Stimulated activated CD4-positive, alpha-beta T cell treated with anti-CD3 and anti-CD28 coated beads, Interleukin-15, amount 100 ng/mL, for 1 hour (primary cell): ENCODE measurements around the gene BBS7.

ENCODE experiments used
- DNase-seq, 2 donors: peaks; one replicate each; pipeline ENCODE4 v3.0.0-alpha.2; 2020; ENCODE audit warnings: low read depth in 1 of 2, low spot score in 1 of 2

Gene BBS7

GRCh38 chr4:121829511-121829910 lies 40.8 kb downstream of the BBS7 start:
- DNase-seq: no peak

GRCh38 chr4:121827853-121828252 lies 42.4 kb downstream of the BBS7 start:
- DNase-seq: no peak

- no peak for DNase-seq
Measured at GRCh38 chr4:121824950-121825349, 45.3 kb downstream of the BBS7 start.

GRCh38 chr4:121824171-121824527 lies 46.1 kb downstream of the BBS7 start:
- no peak for DNase-seq

- DNase-seq: peak; percentile 82 to 89
Measured at GRCh38 chr4:121823505-121824170, 46.6 kb downstream of the BBS7 start, which contains the start of gene CCNA2. Gene CCNA2, minus strand, starts transcription at chr4:121823883. Its CDS starts 255 bp downstream, at chr4:121823628.

GRCh38 chr4:121822796-121823504 lies 47.3 kb downstream of the BBS7 start:
- DNase-seq: no peak

GRCh38 chr4:121822047-121822446 lies 48.2 kb downstream of the BBS7 start:
- no peak for DNase-seq

- DNase-seq: no peak
Measured at GRCh38 chr4:121819216-121819965, 50.9 kb downstream of the BBS7 start.

- no peak for DNase-seq
Measured at GRCh38 chr4:121818215-121818614, 52.1 kb downstream of the BBS7 start.

- no peak for DNase-seq
Measured at GRCh38 chr4:121817701-121818100, 52.6 kb downstream of the BBS7 start.

GRCh38 chr4:121817006-121817405 lies 53.3 kb downstream of the BBS7 start:
- no peak for DNase-seq

- no peak for DNase-seq
Measured at GRCh38 chr4:121814756-121815155, 55.5 kb downstream of the BBS7 start.

GRCh38 chr4:121811122-121811521 lies 59.2 kb downstream of the BBS7 start:
- no peak for DNase-seq

- no peak for DNase-seq
Measured at GRCh38 chr4:121806411-121806810, 63.9 kb downstream of the BBS7 start.

GRCh38 chr4:121801715-121802075 lies 68.6 kb downstream of the BBS7 start:
- no peak for DNase-seq

- DNase-seq: peak; percentile 88 to 91
Measured at GRCh38 chr4:121800961-121801714, 69.1 kb downstream of the BBS7 start, which contains the start of gene EXOSC9. Gene EXOSC9, plus strand, starts transcription at chr4:121801323. Its CDS starts 102 bp downstream, at chr4:121801425.

GRCh38 chr4:121800638-121800960 lies 69.7 kb downstream of the BBS7 start:
- DNase-seq: no peak

- no peak for DNase-seq
Measured at GRCh38 chr4:121799867-121800501, 70.3 kb downstream of the BBS7 start.

- no peak for DNase-seq
Measured at GRCh38 chr4:121799208-121799823, 71.0 kb downstream of the BBS7 start.

- DNase-seq: no peak
Measured at GRCh38 chr4:121796283-121796682, 74.0 kb downstream of the BBS7 start.
